Measurements from ENCODE around the gene TNRC6C.
A peak's percentile ranks its signal among the peaks of the same experiment; 100 is the strongest.
"Not testable (repeated sequence)": the region's sequence is repeated elsewhere in the genome, so short reads cannot be mapped to it uniquely, and the experiment has no call there.

The TNRC6C gene

DNA sequence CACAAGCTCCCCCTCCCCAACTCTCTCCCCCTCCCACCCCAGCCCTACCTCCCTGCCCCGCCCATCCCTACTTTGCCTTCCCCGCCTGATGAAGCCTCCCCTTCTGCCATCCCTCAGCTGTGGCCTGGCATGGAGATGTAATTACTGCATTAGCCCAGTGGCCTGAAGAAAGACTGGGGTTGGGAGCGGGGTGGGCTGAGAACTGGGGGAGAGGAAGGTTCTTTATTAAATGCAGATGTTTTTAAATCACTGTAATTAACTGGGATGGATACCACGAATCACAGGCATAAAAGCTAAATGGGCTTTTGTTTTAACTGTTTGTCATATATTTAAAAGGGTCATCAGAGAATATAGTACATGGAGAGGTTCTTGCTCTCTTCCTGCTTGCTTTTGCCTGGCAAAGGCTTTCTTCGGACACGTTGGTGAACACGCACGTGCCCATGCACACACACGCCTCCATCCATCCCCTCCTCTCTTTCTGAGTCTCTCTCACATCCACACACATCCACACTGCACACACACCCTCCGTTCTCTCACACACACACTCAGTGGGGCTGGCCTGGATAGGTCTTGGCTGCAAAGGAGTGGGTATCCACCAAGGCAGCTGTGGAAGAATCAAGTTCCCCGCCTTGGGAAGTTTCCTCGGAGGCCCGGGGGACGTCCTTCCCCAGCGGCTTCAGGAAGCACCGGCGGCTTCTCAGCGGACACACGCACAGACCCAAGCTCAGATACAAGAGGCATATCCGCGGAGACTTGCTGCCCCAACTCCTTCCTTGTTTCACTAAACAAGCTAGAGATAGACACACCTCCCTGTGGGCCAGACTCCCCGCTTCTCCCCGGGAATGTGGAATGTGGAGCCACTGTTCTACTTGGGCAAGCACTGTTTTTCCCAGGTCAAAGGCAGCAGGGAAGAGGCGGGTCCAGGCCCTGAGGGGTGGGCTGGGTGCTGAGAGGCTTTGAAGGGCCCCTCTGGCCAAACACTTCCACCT, 27.4 kb upstream of the TNRC6C start:
- no peak for DNase-seq (ENCODE audit: low read depth)

DNA sequence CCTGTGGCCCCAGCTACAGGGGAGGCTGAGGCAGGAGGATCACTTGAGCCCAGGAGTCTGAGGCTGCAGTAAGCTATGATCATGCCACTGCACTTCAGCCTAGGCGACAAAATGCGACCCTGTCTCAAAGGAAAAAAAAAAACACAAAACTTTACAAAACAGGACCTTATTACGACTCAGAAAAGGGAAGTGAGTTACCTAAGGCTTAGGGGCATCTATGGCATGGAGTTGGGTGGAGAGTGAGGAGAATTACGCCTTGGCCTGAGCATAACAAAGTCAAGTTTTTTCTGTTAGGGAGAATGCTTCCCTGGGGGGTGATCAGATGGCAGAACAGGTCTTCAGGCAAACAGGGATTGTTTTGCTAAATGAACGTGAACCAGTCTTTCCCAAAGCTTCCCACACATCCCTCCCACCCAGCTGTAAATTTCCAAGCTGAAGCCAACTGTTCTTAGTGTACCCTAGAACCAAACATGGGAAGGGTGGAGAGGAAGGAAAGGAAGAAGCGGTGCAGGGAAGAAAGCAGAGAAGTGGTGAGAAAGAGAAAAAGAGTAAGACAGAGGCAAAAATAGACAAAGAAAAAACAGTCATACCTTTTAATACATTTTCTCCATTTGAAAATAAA, 24.6 kb upstream of the TNRC6C start:
- DNase-seq (ENCODE audit: low read depth), result no peak

DNA sequence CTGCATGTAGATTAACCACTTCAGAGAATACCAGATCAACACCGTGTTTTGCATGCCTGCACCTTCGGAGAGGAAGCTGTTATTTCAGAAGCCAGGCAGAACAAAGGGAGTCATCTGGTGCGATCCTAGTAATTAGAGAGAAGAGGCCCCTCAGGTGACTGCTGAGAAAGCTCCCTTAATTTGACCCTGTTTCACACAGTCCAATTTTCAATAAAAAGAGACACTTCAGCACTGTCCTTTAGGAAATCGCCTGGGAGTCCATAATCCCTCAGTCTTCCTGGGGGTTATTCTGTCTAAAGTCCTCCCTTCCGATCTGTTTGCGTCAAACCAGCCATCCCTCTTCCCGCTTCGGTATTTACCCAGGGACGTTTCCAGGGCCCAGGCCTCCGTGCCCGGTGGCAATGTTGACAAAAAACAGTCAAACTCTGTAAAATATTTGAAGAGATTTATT, 23.4 kb upstream of the TNRC6C start:
- DNase-seq (ENCODE audit: low read depth), result no peak

DNA sequence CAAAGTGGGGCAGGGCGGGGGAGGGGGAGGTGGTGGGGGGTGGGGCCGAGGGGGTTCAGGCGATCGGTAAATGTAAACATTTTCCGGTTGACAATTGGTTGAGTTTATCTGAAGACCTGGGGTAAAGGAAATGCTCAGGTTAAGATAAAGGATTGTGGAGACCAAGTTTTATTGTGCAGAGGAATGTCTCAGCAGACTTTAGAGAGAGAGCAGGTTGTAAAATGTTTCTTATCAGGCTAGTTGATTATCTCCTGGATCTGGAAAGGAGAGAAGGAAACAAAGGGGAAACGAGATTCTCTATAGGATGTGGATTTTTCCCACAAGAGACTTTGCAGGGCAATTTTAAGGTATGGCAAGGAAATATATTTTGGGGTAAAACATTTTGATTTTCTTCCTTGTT, 22.8 kb upstream of the TNRC6C start:
- DNase-seq (ENCODE audit: low read depth), result not testable (repeated sequence)

DNA sequence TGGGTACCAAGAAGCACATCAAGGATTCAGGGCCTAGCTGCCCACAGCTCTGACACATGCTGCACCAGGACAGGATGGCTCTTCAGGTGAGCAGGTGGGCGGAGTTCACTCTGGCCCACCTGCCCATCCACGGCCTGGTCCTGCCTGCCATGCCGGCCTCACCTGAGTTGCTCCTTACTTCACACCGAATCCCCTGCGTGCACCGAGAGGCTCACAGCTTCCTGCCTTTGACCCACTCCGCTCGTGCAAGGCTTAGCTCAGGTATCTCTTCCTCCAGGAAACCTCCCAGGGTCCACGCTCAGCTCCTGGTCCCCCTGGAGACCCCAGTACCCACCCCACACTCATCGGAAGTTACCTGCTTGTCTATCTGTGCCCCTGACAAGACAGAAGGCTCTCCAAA, 21.6 kb upstream of the TNRC6C start:
- no peak for DNase-seq (ENCODE audit: low read depth)

DNA sequence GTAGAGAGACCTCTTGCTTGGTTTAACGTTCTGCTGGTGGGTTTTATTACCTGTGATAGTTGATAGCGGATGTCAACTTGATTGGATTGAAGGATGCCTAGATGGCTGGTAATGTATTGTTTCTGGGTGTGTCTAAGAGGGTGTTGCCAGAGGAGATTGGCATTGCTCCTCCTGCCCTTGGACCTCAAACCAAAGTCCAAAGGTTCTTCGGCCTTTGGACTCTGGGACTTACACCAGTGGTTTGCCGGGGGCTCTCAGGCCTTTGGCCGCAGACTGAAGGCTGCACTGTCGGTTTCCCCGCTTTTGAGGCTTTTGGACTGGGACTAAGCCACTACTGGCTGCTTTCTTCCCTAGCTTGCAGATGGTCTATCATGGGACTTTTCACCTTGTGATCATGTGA, 17.5 kb upstream of the TNRC6C start:
- DNase-seq (ENCODE audit: low read depth), result no peak

DNA sequence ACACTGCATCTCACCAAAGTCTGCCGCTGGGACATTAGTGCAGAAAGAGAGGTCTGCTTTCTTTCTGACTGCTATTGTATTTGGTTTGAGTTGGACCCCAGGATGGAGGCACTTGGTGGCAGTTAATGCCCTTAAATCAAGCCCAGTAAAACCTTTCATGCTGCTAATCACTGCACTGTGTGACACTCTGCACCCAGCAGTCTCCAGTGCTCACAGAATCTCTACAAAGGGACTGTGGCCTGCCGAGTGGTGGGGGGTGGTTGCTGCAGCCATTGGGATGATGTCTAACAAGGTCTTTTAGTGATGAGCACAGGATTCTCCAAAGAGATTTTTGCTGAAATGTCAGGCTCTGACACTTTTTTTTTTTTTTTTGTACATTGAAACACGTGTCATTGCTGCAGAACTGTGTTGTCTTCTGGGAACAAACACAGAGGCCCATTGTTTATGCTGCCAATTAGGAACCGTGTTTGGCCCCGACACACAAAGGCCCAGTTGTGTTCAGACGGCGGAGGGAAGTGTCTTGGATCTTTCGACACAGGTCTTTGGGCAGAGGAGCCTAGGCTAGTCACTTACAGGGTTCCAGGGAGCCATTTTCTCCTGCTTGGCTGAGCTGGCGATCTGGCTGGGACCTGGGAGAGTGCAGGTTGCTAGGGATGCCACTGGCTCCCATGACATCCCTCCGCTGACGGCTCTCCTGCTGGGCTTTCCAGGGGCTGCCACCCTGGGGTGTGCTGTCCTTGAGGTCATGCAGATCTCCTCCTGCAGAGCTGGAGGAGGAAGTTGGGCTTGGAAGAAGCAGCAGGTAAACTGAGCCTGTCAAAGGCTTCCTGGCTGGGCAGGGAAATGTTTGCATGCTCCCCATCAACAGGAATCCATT, 16.2 kb upstream of the TNRC6C start:
- no peak for DNase-seq (ENCODE audit: low read depth)

DNA sequence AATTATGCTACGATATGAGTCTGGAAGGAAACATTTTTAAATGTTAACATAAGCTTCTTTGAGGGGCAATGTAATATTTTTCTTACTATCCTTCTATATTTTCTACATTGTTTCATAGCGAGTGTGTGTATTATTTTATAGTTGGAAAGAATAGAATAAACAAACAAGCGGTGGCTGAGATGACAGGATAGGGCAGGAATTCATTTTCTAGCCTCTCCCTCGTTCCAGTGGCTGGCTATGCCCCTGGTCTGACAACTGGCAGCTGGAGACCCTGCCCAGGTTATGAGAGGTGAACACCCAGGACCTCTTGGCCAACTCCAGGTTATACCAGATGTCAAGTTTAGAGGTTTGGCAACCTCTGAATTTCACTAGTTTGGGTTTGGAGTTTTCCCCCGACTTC, 14.5 kb upstream of the TNRC6C start:
- DNase-seq (ENCODE audit: low read depth), result no peak

DNA sequence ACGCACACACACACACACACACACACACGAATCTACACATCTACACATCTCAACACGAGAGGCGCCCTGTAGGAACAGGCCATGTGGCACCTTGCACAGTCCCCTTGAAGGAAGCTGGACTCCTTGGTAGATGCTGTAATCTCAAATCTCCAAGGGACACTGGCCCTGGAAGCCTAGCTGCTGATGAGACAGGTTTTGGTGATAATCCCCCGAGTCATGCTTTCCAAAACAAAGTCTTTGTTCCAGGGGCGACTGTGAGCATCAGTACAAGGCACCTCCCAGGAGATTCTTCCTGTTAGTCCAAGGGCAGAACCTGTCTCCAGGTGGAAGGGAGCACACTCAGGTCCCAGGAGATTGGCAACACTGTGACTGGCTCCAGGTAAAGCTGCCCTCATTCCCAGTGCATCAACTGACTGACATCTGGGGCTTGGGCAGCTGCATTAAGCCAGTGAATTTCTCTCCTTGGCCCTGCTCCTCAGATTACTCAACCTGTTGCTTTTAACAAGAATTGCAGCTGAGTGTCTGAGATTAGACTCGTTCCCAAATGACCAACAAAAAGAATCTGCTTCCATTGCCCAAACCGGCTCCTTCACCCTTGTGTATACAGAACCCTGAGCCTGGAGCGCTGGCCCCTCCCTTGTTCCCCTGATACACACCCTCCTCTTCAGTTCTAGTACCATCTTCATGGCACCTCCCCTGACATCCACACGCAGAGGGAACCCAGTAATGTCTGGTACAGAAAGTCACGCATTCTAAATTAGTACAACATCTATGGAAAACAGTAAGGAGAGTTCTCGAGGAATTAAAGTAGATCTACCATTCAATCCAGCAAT, 13.9 kb upstream of the TNRC6C start:
- peak; percentile 13 for DNase-seq (ENCODE audit: low read depth)

DNA sequence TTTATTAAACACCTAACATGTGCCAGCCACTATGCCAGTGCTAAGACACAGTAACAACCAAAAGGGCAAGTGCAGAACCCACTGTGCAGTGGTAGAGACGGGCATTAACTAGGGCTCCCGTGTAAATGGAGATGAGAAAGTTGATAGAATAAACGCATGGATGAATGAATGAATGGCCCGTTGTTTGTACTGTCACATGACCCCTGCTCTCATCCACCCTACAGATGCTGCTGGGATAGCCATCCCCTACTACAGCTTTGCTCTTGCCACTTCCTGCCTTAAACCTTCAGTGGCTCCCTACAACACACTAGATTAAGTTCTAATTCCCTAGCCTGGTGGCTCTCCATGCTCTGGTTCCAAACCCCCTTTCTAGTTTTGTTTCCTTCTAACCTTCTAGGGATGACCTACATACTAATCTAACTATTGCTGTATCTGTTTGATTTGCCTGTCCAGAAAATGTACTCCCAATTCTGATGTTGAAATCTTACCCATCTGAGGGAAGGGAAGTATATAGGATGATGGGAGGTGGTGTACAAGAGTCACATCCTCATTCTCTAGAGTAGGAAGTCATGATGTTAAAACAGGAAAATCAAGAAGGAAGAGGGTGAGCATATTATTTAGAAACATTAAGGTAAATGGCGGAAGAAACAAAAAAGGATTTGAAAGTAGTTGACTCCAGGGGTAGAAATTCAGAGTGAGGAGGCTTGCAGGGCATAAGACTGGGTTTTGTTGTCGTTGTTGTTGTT, 11.4 kb upstream of the TNRC6C start:
- no peak for DNase-seq (ENCODE audit: low read depth)

DNA sequence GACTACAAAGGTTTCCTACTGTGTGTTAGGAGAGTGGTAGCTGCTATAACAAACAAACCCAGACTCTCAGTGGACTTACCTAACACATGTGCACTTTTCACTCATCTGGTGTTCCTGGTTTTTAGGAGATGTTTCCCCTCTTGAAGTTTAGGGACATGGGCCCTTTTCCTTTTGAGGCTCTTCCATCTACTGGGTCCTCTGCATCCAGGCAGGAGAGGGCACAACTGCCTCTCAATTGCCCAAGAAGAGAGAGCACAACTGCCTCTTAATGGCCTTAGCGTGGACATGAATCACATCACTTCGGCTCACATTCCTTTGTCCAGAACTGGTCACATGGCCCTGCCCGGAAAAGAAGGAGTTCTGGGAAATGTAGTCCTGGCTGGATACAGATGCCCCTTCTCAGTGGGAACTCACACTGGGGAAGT, 9.8 kb upstream of the TNRC6C start:
- DNase-seq (ENCODE audit: low read depth), result peak; percentile 41

DNA sequence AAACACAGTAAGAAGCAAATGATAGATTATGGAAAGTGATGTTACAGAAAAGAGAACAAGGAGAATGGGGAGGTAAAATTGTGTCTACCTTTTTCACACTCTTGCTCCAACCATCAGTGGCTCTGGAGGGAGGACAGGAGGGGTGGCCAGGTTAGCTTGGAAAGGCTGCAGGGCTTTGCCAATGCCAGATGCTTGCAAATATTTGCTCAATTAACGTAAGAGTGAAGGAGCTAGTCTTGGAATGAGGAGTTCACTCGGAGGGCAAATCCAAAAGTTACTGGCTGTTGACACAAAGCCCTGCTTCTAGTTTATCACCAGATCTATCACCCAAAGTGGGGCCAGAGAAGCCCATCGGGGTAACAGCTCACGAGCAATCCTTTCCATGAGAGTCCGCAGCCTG, 7.4 kb upstream of the TNRC6C start:
- DNase-seq (ENCODE audit: low read depth), result no peak

DNA sequence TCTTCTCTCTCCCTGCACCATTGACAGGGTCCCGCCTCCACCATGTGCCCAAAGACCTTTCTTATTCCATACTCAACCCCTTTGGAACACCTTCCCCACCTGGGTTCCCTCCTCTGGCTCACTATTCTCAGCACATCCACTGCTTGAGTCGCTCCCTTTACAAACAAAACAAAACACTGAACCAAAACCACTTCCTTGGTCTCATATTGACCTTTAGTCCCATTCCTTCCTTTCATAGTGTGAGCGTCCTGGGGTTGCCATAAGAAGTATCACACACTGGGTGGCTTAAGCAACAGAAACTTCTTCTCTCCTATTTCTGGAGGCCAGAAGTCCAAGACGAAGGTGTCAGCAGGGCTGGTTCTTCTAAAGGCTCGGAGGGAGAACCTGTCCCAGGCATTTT, 6.1 kb upstream of the TNRC6C start:
- no peak for DNase-seq (ENCODE audit: low read depth)

DNA sequence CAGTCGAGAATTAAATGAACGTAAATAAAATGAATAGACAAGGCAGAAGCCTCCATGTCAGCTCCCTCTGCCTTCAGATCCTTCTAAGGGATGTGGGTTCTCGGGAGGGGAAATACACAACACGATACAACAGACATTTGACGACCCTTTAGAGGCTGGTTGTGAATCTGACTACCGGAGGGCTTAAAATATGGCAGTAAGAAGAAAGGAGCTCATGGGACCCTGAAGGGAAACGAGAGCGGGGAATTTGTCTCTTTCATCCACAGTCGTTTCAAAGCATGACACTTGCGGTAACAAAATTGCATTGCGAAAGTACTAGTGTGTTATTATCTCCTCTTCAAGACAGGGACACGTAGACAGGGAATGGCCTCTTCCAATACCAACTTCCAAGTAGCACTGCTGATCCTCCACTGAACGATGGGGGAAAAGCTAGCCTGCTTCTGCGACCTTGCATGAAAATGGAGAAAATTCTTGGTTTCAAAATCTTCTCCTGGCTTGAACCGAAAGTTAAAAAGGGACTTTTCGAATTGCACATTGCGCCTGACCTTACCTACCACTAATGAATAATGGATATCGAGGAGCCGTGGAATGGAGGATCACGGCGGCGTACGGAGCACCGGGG, 1.2 kb upstream of the TNRC6C start:
- peak; percentile 21 for DNase-seq (ENCODE audit: low read depth)

DNA sequence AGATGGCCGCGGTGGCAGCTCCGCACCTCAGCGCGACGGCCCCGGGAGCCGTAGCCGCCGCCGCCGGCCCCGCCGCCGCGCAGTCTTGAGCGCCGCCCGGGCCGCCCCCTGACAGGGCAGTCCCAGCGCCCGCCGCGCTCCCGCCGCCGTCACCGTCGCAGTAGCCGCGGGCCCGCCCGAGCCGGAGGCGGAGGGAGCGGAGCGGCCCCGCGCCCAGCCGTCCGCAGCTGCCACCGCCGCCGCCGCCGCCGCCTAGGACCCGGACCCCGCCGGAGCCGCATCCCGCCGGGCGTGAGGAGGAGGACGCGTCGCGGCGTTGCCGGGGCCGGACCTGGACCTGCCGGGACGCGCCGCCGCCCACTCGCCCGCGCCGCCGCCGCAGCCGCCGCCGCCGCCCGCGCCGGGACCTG, 218 bp downstream of the TNRC6C start:
- DNase-seq (ENCODE audit: low read depth), result no peak

DNA sequence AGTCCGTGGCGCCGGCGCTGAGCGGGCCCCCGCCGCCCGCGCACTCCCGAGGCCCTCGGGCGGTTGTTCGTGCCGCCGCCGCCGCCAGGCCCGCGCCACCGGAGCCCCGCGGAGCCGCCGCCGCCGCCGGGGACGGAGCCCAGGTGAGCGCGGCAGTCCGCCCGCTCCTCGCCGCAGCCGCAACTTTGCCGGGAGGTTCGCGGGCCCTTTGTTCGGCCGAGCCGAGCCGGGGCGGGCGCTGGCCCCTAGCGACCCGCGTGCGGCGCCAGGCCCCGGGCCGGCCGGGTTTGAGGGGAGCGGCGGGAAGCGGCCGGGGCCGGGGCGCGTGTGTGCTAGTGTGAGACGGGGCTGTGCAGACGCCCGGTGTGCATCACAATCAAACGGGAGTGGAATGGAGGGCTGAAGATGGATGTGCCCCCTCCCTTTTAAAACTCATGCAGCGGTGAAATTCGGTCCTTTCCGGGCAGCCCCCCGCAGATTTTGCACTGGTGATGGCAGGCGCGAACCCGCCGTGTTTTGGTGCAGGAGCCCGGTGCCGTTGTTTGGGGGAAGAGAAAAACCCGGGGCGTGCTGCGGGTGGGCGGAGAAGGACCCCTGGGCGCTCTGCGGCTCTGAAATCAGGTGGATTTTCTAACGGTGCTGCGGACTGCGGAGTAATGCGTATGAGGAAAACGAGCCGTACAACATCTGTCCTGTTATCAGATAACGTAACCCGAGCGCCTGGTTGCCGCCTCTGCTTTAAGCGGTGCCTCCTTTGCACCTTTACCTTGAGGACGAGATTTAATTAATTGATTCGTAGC, 823 bp downstream of the TNRC6C start:
- no peak for DNase-seq (ENCODE audit: low read depth)

DNA sequence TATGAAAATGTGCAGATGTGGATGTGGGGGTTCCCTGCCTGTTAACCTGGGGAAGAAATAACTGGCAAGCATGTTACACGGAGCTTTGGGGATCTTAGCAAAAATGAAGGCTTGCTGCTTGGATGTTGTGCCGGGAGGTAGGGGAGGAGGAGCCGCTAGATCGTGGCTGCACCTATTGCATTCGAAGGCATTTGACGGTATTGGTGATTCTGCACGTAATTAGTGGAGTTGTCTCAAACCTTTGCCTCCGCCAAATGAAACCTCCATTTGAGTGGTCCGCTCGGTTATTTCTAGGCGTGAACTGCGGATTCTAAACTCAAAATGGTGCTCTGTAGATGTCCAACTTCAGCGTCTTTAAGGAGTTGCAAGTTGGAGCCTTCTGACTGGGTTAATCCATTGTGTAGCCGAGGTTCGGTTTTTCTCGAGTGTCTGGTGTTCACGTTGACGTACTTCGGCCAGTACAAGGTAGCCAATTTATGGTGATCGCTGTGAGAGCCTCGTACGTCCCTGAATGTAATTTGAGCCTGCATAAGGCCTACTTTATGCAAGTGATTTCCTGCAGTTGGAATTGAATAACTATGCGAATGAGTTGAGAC, 1.5 kb downstream of the TNRC6C start:
- no peak for DNase-seq (ENCODE audit: low read depth)

DNA sequence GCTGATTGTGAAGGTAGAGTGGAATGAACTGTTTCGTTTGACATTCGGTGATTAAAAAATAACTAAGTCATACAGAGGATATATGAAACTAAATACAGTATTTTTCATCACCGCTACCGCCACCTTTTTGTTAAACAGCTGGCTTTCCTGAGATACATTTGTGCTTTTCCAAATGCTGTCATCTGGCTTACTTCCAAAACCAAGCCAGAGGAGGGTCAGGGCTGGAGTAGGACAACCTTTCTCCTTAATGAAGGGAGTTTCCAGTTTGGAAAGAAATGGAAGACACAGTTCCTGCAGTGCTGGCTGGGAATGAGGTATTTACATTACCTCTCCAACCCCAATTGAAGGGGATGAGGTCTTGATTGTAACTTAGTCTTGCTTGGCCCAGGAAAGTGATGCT, 3.2 kb downstream of the TNRC6C start:
- DNase-seq (ENCODE audit: low read depth), result no peak

DNA sequence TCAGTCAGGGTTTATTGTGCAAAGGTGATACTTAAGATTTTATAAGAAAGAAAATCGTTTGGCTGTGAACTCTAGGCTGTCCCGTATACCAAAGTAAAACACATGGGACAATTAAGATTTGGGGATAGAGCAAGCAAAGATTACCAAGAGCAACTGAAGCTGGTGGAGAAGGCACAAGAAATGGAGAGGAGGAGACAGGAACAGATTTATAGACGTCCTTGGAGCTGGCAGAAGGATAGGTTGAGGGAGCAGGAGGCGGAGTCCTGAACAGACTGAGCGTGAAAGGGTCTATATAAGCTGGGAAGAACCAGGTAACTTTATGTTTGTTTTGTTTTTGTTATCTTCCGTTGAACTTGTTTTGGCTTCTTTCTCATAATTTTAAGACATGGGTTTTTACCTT, 3.8 kb downstream of the TNRC6C start:
- no peak for DNase-seq (ENCODE audit: low read depth)
